ENCODE data around the gene RPL39. TPM values are rescaled to one million over a fixed set of nuclear protein-coding genes. Genes with fewer than 3 reads are reported as not detected.
A peak's percentile ranks its signal among the peaks of the same experiment; 100 is the strongest.
"Not testable (repeated sequence)": the region's sequence is repeated elsewhere in the genome, so short reads cannot be mapped to it uniquely, and the experiment has no call there.

RPL39 gene
- 6,113 TPM for polyA plus RNA-seq (2013, experiment 1 of 2)
- 6,038 TPM for polyA plus RNA-seq (2013, experiment 2 of 2)

DNA sequence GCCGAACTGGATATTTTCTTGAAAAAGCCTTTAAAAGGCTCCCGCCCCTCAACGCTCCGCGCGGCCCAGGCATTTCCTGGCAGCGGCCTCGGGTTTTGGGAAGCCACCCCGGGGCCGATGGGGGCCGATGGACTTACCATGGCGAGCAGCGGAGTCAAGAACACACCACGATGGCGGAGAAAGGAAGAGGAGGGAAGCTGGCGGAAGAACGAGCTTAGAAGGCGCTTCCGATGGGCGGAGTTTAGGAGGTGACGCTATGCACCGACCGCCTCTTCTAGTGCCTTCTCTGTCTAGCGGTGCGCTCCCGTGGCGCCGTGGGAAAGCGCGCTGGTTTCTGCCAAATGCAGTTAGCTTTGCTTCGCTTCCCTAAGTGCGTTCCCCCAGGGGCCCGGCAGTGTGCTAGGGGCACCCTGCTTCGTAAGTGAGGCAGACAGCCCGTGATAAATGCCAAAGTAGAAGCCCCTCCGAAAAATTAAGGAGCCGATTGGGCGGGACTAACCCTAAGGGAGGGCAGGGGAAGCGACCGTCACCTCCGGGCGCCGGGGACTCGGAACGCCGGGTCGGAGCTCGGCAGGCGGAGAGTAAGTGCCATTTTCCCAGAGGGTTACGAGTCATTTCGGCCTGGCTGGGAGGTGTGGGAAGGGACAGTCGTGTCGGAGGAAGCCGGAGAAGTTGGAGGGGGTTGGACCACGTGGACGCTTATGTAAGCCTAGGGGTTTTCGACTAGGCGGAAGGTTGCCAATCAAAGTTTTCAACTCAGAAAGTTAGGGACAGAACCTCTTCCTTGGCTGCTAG is at the start of gene RPL39:
Gene RPL39 (minus strand): TSS at position 194 of the 795 bp plus-strand sequence. CDS start 54 bp downstream, at position 140.
- Histone ChIP-seq H4K8ac (ENCODE audit: low read depth, low read length) (peak within 1 kb of the TSS; percentile 65), H3K79me1 (ENCODE audit: low read length) (no peaks in the 10 kb centered on the region), H3K9ac (ENCODE audit: low read length) (peak within 1 kb of the TSS; percentile 87), H3K4me1 (ENCODE audit: control insufficient read depth, low read depth, low read length) (no peaks in the 10 kb centered on the region), H3K36me3 (ENCODE audit: control insufficient read depth, insufficient read depth, low read length) (peaks cover 2% of the 10 kb centered on the region), H2BK120ac (ENCODE audit: low read depth, low read length) (no peak within 1 kb of the TSS), H3K27me3 (ENCODE audit: insufficient read depth, low read length, poor library complexity) (no peaks in the 10 kb centered on the region), H2BK15ac (replicated peaks; ENCODE audit: low read depth) (no peak within 1 kb of the TSS), H3K79me2 (ENCODE audit: control insufficient read depth, insufficient read depth, low read length) (peaks cover 42% of the 10 kb centered on the region), H3K18ac (ENCODE audit: low read length) (peak within 1 kb of the TSS; percentile 99), H3K4me3 (ENCODE audit: low read length) (peak within 1 kb of the TSS; percentile 84), H3K27ac (ENCODE audit: low read depth, low read length) (peak within 1 kb of the TSS; percentile 97), H3K4me2 (ENCODE audit: low read length) (peak within 1 kb of the TSS; percentile 50), H3K4ac (ENCODE audit: low read depth, low read length) (peak within 1 kb of the TSS; percentile 94), H2AK5ac (ENCODE audit: low read length) (no peak within 1 kb of the TSS), H4K5ac (ENCODE audit: low read length) (no peak within 1 kb of the TSS), H3K23ac (ENCODE audit: low read length) (peak within 1 kb of the TSS; percentile 72), H3K56ac (ENCODE audit: low read length) (peak within 1 kb of the TSS; percentile 71), H2BK5ac (ENCODE audit: low read length) (no peak within 1 kb of the TSS)
- no CpG with 5 or more reads among the region's 58 CpGs for WGBS (ENCODE audit: extremely low coverage, insufficient coverage, low lambda C conversion rate)
- DNase-seq: peak; percentile 94

DNA sequence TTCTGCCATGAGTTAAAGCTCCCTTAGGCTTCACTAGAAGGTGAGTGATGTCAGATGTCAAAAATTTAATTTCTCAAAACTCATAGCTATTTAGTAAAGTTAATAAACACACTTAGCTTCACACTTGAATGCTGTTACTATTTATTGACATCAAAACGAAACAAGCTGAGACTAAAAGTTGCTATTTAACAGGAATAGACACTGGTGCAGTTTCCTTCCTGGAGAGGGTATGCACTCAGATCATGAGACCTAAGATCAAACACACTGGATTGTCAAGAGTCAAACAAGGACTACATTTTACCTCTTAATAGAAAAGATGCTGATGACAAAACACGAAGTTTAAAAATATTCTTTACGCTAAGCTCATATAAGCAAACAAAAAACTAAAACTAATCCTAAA is 42.5 kb upstream of the RPL39 start:
- Histone ChIP-seq H3K4me1 (ENCODE audit: control insufficient read depth, low read depth, low read length) (no peaks in the 10 kb centered on the region), H3K36me3 (ENCODE audit: control insufficient read depth, insufficient read depth, low read length) (peaks cover 3% of the 10 kb centered on the region), H2BK120ac (ENCODE audit: low read depth, low read length) (no peak overlapping the region), H3K79me1 (ENCODE audit: low read length) (no peaks in the 10 kb centered on the region), H3K9ac (ENCODE audit: low read length) (no peak overlapping the region), H3K4me3 (ENCODE audit: low read length) (no peak overlapping the region), H3K56ac (ENCODE audit: low read length) (no peak overlapping the region), H2BK5ac (ENCODE audit: low read length) (no peak overlapping the region), H3K4me2 (ENCODE audit: low read length) (no peak overlapping the region), H3K4ac (ENCODE audit: low read depth, low read length) (no peak overlapping the region), H4K8ac (ENCODE audit: low read depth, low read length) (no peak overlapping the region), H2BK15ac (replicated peaks; ENCODE audit: low read depth) (no peak overlapping the region), H2AK5ac (ENCODE audit: low read length) (no peak overlapping the region), H3K79me2 (ENCODE audit: control insufficient read depth, insufficient read depth, low read length) (no peaks in the 10 kb centered on the region), H3K27me3 (ENCODE audit: insufficient read depth, low read length, poor library complexity) (no peaks in the 10 kb centered on the region), H3K23ac (ENCODE audit: low read length) (no peak overlapping the region), H4K5ac (ENCODE audit: low read length) (no peak overlapping the region), H3K27ac (ENCODE audit: low read depth, low read length) (no peak overlapping the region), H3K18ac (ENCODE audit: low read length) (no peak overlapping the region)
- no CpG with 5 or more reads among the region's 3 CpGs for WGBS (ENCODE audit: extremely low coverage, insufficient coverage, low lambda C conversion rate)
- DNase-seq: no peak

DNA sequence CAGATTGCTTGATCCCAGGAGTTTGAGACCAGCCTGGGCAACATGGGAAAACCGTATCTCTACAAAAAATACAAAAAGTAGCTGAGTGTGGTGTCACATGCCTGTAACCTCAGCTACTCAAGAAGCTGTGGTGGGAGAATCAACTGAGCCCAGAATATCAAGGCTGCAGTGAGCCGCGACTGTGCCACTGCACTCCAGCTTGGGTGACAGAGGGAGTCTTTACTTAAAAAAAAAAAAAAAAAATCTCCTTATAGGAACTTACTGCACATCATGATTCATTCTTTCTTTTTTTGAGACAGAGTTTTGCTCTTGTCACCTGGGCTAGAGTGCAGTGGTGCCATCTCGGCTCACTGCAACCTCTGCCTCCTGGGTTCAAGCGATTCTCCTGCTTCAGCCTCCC is 37.0 kb upstream of the RPL39 start:
- Histone ChIP-seq H4K8ac (ENCODE audit: low read depth, low read length) (no peak overlapping the region), H3K79me1 (ENCODE audit: low read length) (no peaks in the 10 kb centered on the region), H2BK5ac (ENCODE audit: low read length) (no peak overlapping the region), H3K9ac (ENCODE audit: low read length) (no peak overlapping the region), H4K5ac (ENCODE audit: low read length) (no peak overlapping the region), H3K27me3 (ENCODE audit: insufficient read depth, low read length, poor library complexity) (no peaks in the 10 kb centered on the region), H3K18ac (ENCODE audit: low read length) (no peak overlapping the region), H2BK15ac (replicated peaks; ENCODE audit: low read depth) (no peak overlapping the region), H3K27ac (ENCODE audit: low read depth, low read length) (no peak overlapping the region), H3K23ac (ENCODE audit: low read length) (no peak overlapping the region), H3K56ac (ENCODE audit: low read length) (no peak overlapping the region), H3K4me1 (ENCODE audit: control insufficient read depth, low read depth, low read length) (no peaks in the 10 kb centered on the region), H2BK120ac (ENCODE audit: low read depth, low read length) (no peak overlapping the region), H3K4me3 (ENCODE audit: low read length) (no peak overlapping the region), H3K36me3 (ENCODE audit: control insufficient read depth, insufficient read depth, low read length) (no peaks in the 10 kb centered on the region), H3K4ac (ENCODE audit: low read depth, low read length) (no peak overlapping the region), H3K4me2 (ENCODE audit: low read length) (no peak overlapping the region), H3K79me2 (ENCODE audit: control insufficient read depth, insufficient read depth, low read length) (no peaks in the 10 kb centered on the region), H2AK5ac (ENCODE audit: low read length) (no peak overlapping the region)
- no peak for DNase-seq
- no CpG with 5 or more reads among the region's 5 CpGs for WGBS (ENCODE audit: extremely low coverage, insufficient coverage, low lambda C conversion rate)

DNA sequence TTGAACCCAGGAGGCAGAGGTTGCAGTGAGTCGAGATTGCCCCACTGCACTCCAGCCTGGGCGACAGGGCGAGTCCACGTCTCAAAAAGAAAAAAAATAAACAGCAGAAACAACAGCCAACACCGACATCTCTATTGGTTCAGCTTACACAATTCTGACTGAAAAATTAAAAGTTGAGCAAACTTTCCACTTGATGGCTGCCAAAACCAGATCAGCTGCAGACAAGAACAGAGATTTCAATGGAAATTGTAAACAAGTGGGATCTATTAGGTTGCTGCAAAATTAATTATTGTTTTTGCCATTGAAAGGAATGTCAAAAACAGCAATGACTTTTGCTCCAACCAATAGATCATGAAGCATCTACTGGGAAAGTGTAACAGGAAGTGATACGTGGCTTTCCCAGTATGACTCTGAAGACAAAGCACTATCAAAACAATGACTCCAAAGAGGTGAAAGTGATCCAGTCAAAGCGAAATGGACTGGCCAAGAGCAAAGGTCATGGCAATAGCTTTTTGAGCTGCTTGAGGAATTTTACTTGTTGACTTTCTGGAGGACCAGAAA is 35.0 kb upstream of the RPL39 start:
- H3K56ac ChIP-seq (ENCODE audit: low read length): no peak overlapping the region
- H3K18ac ChIP-seq (ENCODE audit: low read length): no peak overlapping the region
- DNase-seq: peak; percentile 2
- no peak overlapping the region for H3K4me2 ChIP-seq (ENCODE audit: low read length)
- H3K4me1 ChIP-seq (ENCODE audit: control insufficient read depth, low read depth, low read length): no peaks in the 10 kb centered on the region
- H3K27me3 ChIP-seq (ENCODE audit: insufficient read depth, low read length, poor library complexity): no peaks in the 10 kb centered on the region
- no peak overlapping the region for H4K8ac ChIP-seq (ENCODE audit: low read depth, low read length)
- H3K27ac ChIP-seq (ENCODE audit: low read depth, low read length): no peak overlapping the region
- WGBS (ENCODE audit: extremely low coverage, insufficient coverage, low lambda C conversion rate): no CpG with 5 or more reads among the region's 7 CpGs
- no peak overlapping the region for H2BK15ac ChIP-seq (replicated peaks; ENCODE audit: low read depth)
- H3K79me2 ChIP-seq (ENCODE audit: control insufficient read depth, insufficient read depth, low read length): no peaks in the 10 kb centered on the region
- no peak overlapping the region for H2BK120ac ChIP-seq (ENCODE audit: low read depth, low read length)
- no peak overlapping the region for H3K4ac ChIP-seq (ENCODE audit: low read depth, low read length)
- no peak overlapping the region for H3K23ac ChIP-seq (ENCODE audit: low read length)
- no peak overlapping the region for H2BK5ac ChIP-seq (ENCODE audit: low read length)
- H2AK5ac ChIP-seq (ENCODE audit: low read length): no peak overlapping the region
- H3K4me3 ChIP-seq (ENCODE audit: low read length): no peak overlapping the region
- no peaks in the 10 kb centered on the region for H3K36me3 ChIP-seq (ENCODE audit: control insufficient read depth, insufficient read depth, low read length)
- H4K5ac ChIP-seq (ENCODE audit: low read length): no peak overlapping the region
- no peak overlapping the region for H3K9ac ChIP-seq (ENCODE audit: low read length)
- H3K79me1 ChIP-seq (ENCODE audit: low read length): no peaks in the 10 kb centered on the region

DNA sequence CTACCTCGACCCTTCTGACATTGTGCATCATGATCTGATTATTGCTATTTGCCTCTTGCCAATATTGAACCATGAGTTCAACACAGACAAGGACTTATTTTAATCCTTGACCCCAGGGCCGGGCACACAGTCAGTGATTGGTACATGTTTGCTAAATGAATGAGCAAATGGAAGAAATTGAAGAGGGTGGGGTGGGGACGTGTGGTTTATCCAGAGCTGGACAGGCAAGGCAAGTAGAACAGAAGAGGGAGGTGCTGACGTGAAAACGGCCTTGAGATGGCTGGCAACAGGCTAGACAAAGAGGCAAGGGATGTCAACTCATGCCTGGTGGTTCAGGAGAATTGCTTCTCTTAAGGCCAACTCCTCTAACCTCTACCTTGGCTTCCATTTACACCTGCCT is 32.8 kb upstream of the RPL39 start:
- H3K4me2 ChIP-seq (ENCODE audit: low read length); H2BK120ac ChIP-seq (ENCODE audit: low read depth, low read length); DNase-seq; H4K5ac ChIP-seq (ENCODE audit: low read length); H2BK5ac ChIP-seq (ENCODE audit: low read length); H3K4me3 ChIP-seq (ENCODE audit: low read length); H3K23ac ChIP-seq (ENCODE audit: low read length); H3K4me1 ChIP-seq (ENCODE audit: control insufficient read depth, low read depth, low read length); H3K9ac ChIP-seq (ENCODE audit: low read length); H3K79me2 ChIP-seq (ENCODE audit: control insufficient read depth, insufficient read depth, low read length); H3K18ac ChIP-seq (ENCODE audit: low read length); H3K27ac ChIP-seq (ENCODE audit: low read depth, low read length); H2AK5ac ChIP-seq (ENCODE audit: low read length); H3K56ac ChIP-seq (ENCODE audit: low read length); H3K4ac ChIP-seq (ENCODE audit: low read depth, low read length); H3K27me3 ChIP-seq (ENCODE audit: insufficient read depth, low read length, poor library complexity); H4K8ac ChIP-seq (ENCODE audit: low read depth, low read length); H3K79me1 ChIP-seq (ENCODE audit: low read length); H3K36me3 ChIP-seq (ENCODE audit: control insufficient read depth, insufficient read depth, low read length); H2BK15ac ChIP-seq (replicated peaks; ENCODE audit: low read depth): not testable (repeated sequence)
- WGBS (ENCODE audit: extremely low coverage, insufficient coverage, low lambda C conversion rate): no CpG with 5 or more reads among the region's 5 CpGs
